ENCODE results near the gene HMG20B.

GRCh38 chr19:3527238-3527910 is 45.4 kb upstream of the HMG20B start:
- TF ChIP-seq POLR2A (IDR thresholded peaks at IDR 0.05; ENCODE audit: borderline replicate concordance, extremely low read depth, insufficient read depth, insufficient read length) (no peak), POLR2AphosphoS5 (IDR thresholded peaks at IDR 0.05; ENCODE audit: low read depth, low read length) (no peak)
- TF ChIP-seq, protein P1, sequence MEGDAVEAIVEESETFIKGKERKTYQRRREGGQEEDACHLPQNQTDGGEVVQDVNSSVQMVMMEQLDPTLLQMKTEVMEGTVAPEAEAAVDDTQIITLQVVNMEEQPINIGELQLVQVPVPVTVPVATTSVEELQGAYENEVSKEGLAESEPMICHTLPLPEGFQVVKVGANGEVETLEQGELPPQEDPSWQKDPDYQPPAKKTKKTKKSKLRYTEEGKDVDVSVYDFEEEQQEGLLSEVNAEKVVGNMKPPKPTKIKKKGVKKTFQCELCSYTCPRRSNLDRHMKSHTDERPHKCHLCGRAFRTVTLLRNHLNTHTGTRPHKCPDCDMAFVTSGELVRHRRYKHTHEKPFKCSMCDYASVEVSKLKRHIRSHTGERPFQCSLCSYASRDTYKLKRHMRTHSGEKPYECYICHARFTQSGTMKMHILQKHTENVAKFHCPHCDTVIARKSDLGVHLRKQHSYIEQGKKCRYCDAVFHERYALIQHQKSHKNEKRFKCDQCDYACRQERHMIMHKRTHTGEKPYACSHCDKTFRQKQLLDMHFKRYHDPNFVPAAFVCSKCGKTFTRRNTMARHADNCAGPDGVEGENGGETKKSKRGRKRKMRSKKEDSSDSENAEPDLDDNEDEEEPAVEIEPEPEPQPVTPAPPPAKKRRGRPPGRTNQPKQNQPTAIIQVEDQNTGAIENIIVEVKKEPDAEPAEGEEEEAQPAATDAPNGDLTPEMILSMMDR (IDR thresholded peaks at IDR 0.05 in 2 of 3, conservative IDR thresholded peaks at IDR 0.05 in 1 of 3; ENCODE audit: borderline replicate concordance in 1 of 3, insufficient read depth in 1 of 3, low read depth in 2 of 3, low read length in 2 of 3): no peak
- TF ChIP-seq, protein P2, sequence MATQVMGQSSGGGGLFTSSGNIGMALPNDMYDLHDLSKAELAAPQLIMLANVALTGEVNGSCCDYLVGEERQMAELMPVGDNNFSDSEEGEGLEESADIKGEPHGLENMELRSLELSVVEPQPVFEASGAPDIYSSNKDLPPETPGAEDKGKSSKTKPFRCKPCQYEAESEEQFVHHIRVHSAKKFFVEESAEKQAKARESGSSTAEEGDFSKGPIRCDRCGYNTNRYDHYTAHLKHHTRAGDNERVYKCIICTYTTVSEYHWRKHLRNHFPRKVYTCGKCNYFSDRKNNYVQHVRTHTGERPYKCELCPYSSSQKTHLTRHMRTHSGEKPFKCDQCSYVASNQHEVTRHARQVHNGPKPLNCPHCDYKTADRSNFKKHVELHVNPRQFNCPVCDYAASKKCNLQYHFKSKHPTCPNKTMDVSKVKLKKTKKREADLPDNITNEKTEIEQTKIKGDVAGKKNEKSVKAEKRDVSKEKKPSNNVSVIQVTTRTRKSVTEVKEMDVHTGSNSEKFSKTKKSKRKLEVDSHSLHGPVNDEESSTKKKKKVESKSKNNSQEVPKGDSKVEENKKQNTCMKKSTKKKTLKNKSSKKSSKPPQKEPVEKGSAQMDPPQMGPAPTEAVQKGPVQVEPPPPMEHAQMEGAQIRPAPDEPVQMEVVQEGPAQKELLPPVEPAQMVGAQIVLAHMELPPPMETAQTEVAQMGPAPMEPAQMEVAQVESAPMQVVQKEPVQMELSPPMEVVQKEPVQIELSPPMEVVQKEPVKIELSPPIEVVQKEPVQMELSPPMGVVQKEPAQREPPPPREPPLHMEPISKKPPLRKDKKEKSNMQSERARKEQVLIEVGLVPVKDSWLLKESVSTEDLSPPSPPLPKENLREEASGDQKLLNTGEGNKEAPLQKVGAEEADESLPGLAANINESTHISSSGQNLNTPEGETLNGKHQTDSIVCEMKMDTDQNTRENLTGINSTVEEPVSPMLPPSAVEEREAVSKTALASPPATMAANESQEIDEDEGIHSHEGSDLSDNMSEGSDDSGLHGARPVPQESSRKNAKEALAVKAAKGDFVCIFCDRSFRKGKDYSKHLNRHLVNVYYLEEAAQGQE (IDR thresholded peaks at IDR 0.05; ENCODE audit: low read depth): no peak

Measured in HCT116 (cell line).